Activated T-cell treated with anti-CD3 and anti-CD28 coated beads, Interleukin-2, amount 50 U/mL, for 24 hours (primary cell): ENCODE data around the gene DSE.
A peak's percentile ranks its signal among the peaks of the same experiment; 100 is the strongest.

Experiments
- DNase-seq: peaks from one replicate; pipeline ENCODE4 v3.0.0-alpha.2; 2020
- H3K27ac Mint-ChIP-seq: 2 replicates; pipeline ENCODE4 v1.8.0; 2020; ENCODE audit warnings: mild to moderate bottlenecking, mixed read lengths
- H3K27me3 Mint-ChIP-seq: 2 replicates; pipeline ENCODE4 v1.8.0; 2020; ENCODE audit warnings: mixed read lengths
- H3K36me3 Mint-ChIP-seq: 2 replicates; pipeline ENCODE4 v1.8.0; 2020; ENCODE audit warnings: low read depth, mixed read lengths
- H3K4me1 Mint-ChIP-seq: 2 replicates; pipeline ENCODE4 v1.8.0; 2020; ENCODE audit warnings: low read depth, mixed read lengths
- H3K4me3 Mint-ChIP-seq: 2 replicates; pipeline ENCODE4 v1.8.0; 2020; ENCODE audit warnings: mild to moderate bottlenecking, moderate library complexity, mixed read lengths
- H3K9me3 Mint-ChIP-seq: 2 replicates; pipeline ENCODE4 v1.8.0; 2020; ENCODE audit warnings: mixed read lengths

Gene DSE

DNA sequence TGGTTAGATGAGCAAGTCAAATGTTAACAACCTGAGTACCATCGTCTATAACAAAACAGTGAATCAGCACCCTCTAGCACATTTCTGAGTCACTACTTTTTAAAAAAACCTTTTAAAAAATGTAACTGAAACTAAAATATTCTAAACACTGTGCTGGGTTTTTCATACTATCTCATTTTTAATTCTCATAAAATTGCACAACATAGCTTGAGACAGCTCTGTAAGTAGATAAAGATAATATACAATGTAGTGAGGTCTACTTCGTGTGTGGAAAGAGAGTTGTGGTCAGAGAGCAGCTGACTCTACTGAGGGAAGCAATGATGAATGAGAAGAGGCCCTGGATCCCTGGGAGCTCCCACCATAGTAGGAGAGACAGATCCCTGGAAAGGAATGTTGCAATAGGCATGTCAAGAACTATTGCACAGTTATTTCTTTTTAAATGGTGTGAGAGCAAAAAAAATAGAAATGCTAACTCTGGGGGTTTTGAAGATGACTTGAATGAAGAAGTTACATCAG, 76.8 kb downstream of the DSE start:
- no peak for DNase-seq
- Mint-ChIP-seq H3K36me3 (no peaks in the 10 kb centered on the region), H3K27me3 (peaks cover 5% of the 10 kb centered on the region), H3K9me3 (no peaks in the 10 kb centered on the region), H3K27ac (no peak overlapping the region), H3K4me3 (no peak overlapping the region), H3K4me1 (peaks cover 23% of the 10 kb centered on the region)

DNA sequence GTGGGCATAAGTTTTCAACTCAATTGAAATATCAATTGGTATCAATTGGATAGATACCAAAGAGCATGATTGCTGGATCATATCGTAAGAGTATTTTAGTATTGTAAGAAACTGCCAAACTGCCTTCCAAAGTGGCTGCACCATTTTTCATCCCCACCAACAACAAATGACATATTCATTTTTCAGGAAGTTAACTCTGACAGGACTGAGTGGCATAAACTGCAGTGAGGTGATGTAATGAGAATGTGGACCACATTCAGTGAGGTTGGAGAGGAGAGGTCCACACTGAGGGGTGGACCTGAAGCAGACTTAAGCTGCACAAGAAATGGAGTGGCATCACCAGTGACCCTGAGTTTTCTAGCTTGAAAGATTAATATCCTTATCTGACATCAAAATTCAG, 78.8 kb downstream of the DSE start:
- Mint-ChIP-seq H3K9me3 (no peaks in the 10 kb centered on the region), H3K4me1 (peaks cover 20% of the 10 kb centered on the region), H3K27ac (no peak overlapping the region), H3K36me3 (no peaks in the 10 kb centered on the region), H3K27me3 (peaks cover 5% of the 10 kb centered on the region), H3K4me3 (no peak overlapping the region)
- DNase-seq = no peak

GRCh38 chr6:116450185-116450710, 79.5 kb downstream of the DSE start:
- Mint-ChIP-seq H3K4me3 (no peak overlapping the region), H3K4me1 (peaks cover 15% of the 10 kb centered on the region), H3K27me3 (peaks cover 5% of the 10 kb centered on the region), H3K36me3 (no peaks in the 10 kb centered on the region), H3K9me3 (no peaks in the 10 kb centered on the region), H3K27ac (no peak overlapping the region)
- DNase-seq = no peak

- Mint-ChIP-seq H3K27ac (no peak overlapping the region), H3K27me3 (peaks cover 5% of the 10 kb centered on the region), H3K36me3 (no peaks in the 10 kb centered on the region), H3K4me1 (peaks cover 14% of the 10 kb centered on the region), H3K4me3 (no peak overlapping the region), H3K9me3 (no peaks in the 10 kb centered on the region)
- no peak for DNase-seq
Measured at GRCh38 chr6:116450769-116451740, 80.3 kb downstream of the DSE start.

- Mint-ChIP-seq H3K27me3 (peaks cover 5% of the 10 kb centered on the region), H3K27ac (no peak overlapping the region), H3K9me3 (no peaks in the 10 kb centered on the region), H3K4me1 (peaks cover 17% of the 10 kb centered on the region), H3K36me3 (no peaks in the 10 kb centered on the region), H3K4me3 (no peak overlapping the region)
- no peak for DNase-seq
Measured at GRCh38 chr6:116451916-116452315, 81.2 kb downstream of the DSE start.

DNA sequence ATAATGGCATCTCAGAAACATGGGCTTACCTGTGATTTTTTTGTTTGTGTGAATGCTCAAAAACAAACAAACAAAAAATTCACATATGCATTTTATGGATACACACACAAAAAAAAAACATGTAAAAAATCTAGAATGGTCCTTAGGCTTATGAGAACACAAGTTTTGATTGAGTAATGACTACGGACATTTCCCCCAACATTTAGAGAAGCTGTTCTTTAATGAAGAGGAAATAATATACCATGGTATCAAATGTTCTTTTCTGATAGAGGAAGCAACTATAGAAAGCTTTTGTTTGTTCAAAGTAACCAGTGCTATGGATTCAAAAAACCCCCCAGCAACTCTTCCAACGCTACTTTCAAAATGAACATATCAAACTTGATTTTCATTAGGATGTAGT, 81.8 kb downstream of the DSE start:
- Mint-ChIP-seq H3K27ac (no peak overlapping the region), H3K27me3 (peaks cover 5% of the 10 kb centered on the region)

DNA sequence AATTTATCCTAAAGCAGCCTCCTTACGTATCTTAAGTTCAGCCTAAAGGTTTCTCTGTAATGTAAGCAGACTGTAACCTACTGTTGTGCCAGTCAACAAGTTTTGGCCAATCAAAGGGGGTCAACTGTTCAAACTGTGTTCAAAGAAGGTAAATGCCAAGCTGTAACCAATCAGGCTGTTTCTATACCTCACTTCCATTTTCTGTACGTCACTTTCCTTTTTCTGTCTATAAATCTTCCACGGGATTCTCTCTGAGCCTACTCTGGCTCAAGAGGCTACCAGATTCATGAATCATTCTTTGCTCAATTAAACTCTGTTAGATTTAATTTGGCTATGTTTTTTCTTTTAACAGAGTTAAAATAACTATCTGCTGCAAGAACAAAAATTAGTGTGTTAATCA, 85.4 kb downstream of the DSE start:
- H3K27me3 Mint-ChIP-seq = peaks cover 8% of the 10 kb centered on the region
- H3K27ac Mint-ChIP-seq = no peak overlapping the region
- no peaks in the 10 kb centered on the region for H3K36me3 Mint-ChIP-seq
- no peak overlapping the region for H3K4me3 Mint-ChIP-seq
- H3K4me1 Mint-ChIP-seq = peaks cover 10% of the 10 kb centered on the region
- DNase-seq = no peak
- no peaks in the 10 kb centered on the region for H3K9me3 Mint-ChIP-seq

More for the DNA sequence above, 81.8 kb downstream of the DSE start:
- peaks cover 16% of the 10 kb centered on the region for H3K4me1 Mint-ChIP-seq
- no peaks in the 10 kb centered on the region for H3K36me3 Mint-ChIP-seq
- no peak for DNase-seq
- no peak overlapping the region for H3K4me3 Mint-ChIP-seq
- no peaks in the 10 kb centered on the region for H3K9me3 Mint-ChIP-seq

DNA sequence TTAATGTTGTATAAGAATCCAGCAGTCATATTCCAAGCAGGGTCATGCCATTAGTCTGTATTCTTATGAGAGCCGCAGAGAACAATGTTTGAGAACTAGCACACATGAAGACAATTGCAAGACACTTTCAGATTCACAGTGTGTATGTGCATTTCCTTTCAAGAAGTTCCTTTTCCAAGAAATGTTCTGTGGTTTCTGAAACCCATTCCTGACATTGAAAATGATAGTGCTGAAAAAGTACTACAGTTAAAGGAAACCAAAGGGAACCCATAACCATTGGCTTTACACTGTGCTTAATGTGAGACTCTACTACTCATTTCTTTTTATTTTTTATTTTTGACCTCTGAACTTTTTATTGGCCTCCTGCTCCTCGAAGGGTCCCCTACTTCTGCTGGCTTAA, 86.2 kb downstream of the DSE start:
- no peak overlapping the region for H3K4me3 Mint-ChIP-seq
- no peaks in the 10 kb centered on the region for H3K9me3 Mint-ChIP-seq
- H3K4me1 Mint-ChIP-seq = peaks cover 13% of the 10 kb centered on the region
- H3K36me3 Mint-ChIP-seq = no peaks in the 10 kb centered on the region
- peaks cover 15% of the 10 kb centered on the region for H3K27me3 Mint-ChIP-seq
- H3K27ac Mint-ChIP-seq = no peak overlapping the region
- no peak for DNase-seq

GRCh38 chr6:116458264-116458663, 87.5 kb downstream of the DSE start:
- peaks cover 20% of the 10 kb centered on the region for H3K4me1 Mint-ChIP-seq
- H3K9me3 Mint-ChIP-seq = no peaks in the 10 kb centered on the region
- no peak overlapping the region for H3K4me3 Mint-ChIP-seq
- H3K27me3 Mint-ChIP-seq = peaks cover 24% of the 10 kb centered on the region
- no peak overlapping the region for H3K27ac Mint-ChIP-seq
- H3K36me3 Mint-ChIP-seq = no peaks in the 10 kb centered on the region
- no peak for DNase-seq

DNA sequence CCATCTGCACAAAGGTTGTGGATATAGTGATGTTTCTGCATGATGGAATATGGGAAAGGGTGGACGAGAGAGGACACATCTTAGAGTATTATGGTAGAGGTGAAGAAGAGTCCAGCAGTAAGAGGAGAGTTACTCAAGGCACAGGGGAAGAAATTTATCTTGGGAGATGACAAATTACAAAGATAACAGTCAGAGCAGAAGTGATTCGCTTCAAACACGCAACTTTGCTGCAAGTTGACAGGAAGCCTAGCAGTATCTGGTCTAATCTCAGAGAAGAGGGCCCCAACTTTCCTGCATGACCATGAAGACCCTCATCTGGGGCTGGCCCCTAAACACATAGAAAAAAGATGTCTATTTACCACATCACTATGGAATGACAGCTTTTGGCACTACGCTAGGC, 89.2 kb downstream of the DSE start:
- DNase-seq = no peak
- Mint-ChIP-seq H3K4me1 (peaks cover 28% of the 10 kb centered on the region), H3K4me3 (no peak overlapping the region), H3K36me3 (no peaks in the 10 kb centered on the region), H3K9me3 (no peaks in the 10 kb centered on the region), H3K27me3 (peaks cover 35% of the 10 kb centered on the region), H3K27ac (no peak overlapping the region)

DNA sequence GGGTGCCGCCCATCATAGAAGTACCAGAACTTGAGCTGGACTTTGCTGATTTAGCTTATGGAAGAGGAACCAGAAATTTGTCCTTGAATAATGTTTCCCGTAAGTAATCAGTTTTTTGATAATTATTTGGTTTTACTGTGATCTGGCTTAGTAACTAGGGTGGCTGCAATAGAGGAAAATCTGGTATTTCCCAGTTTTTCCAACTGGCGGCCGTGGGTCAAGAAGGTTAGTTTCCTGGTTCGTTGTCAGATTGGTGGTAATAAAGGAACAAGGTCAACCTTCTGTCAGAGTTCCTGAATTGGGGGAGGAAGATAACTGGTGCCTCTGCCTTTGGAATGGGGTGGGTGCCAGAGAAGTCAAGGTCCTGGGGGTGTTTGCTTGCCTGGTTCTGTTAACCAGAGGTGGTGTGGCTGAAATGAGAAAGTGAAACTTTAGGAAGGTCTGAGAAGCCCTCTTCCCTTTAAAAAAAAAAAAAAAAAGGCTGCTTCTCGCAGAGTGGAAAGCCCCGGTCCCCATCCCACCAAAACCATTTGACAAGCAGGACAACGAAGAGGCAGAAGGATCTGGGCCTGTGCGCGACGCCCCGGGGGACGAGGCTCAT, 90.7 kb downstream of the DSE start, which contains the start of gene CALHM6:
TSS of gene CALHM6 (plus strand) at position 45 of the 601 bp plus-strand sequence. CDS start at position 600, 555 bp downstream.
- H3K27ac Mint-ChIP-seq = peak within 1 kb of the TSS; percentile 64
- peaks cover 35% of the 10 kb centered on the region for H3K4me1 Mint-ChIP-seq
- H3K4me3 Mint-ChIP-seq = peak within 1 kb of the TSS; percentile 53
- H3K27me3 Mint-ChIP-seq = peaks cover 35% of the 10 kb centered on the region
- no peaks in the 10 kb centered on the region for H3K9me3 Mint-ChIP-seq
- no peak for DNase-seq
- H3K36me3 Mint-ChIP-seq = no peaks in the 10 kb centered on the region

DNA sequence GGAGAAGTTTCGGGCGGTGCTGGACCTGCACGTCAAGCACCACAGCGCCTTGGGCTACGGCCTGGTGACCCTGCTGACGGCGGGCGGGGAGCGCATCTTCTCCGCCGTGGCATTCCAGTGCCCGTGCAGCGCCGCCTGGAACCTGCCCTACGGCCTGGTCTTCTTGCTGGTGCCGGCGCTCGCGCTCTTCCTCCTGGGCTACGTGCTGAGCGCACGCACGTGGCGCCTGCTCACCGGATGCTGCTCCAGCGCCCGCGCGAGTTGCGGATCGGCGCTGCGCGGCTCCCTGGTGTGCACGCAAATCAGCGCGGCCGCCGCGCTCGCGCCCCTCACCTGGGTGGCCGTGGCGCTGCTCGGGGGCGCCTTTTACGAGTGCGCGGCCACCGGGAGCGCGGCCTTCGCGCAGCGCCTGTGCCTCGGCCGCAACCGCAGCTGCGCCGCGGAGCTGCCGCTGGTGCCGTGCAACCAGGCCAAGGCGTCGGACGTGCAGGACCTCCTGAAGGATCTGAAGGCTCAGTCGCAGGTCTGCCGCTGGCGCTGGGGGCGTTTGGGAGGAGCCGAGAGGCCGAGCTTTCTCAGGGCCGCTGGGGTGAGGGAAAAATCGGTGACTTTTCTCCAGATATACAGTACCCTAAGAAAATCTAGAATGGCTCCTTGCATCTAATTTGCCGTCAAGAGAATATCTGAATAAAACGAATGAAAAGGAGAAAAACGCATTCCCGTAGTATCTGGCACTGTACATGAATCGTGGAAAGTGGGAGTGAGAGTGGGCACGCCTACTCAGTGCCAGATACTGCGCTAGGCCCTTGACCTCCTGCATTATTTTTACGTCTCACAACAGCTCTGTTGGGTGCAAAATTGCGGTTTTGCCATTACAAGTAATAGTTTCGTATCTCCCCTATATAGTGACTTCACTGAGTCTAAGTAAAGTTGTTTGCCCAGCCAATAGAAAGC, 91.5 kb downstream of the DSE start:
- H3K36me3 Mint-ChIP-seq = no peaks in the 10 kb centered on the region
- H3K27me3 Mint-ChIP-seq = peaks cover 35% of the 10 kb centered on the region
- peak overlapping the region; percentile 64 for H3K27ac Mint-ChIP-seq
- no peaks in the 10 kb centered on the region for H3K9me3 Mint-ChIP-seq
- peaks cover 39% of the 10 kb centered on the region for H3K4me1 Mint-ChIP-seq
- H3K4me3 Mint-ChIP-seq = peak overlapping the region; percentile 53
- peak; percentile 74 for DNase-seq

GRCh38 chr6:116463301-116463700, 92.6 kb downstream of the DSE start:
- Mint-ChIP-seq H3K4me3 (no peak overlapping the region), H3K27ac (no peak overlapping the region), H3K36me3 (no peaks in the 10 kb centered on the region), H3K4me1 (peaks cover 41% of the 10 kb centered on the region), H3K27me3 (peaks cover 35% of the 10 kb centered on the region), H3K9me3 (no peaks in the 10 kb centered on the region)
- DNase-seq = no peak

GRCh38 chr6:116465246-116465645, 94.5 kb downstream of the DSE start:
- no peak overlapping the region for H3K27ac Mint-ChIP-seq
- H3K4me1 Mint-ChIP-seq = peaks cover 41% of the 10 kb centered on the region

More at GRCh38 chr6:116465246-116465645, 94.5 kb downstream of the DSE start:
- no peak for DNase-seq
- no peak overlapping the region for H3K4me3 Mint-ChIP-seq
- H3K9me3 Mint-ChIP-seq = no peaks in the 10 kb centered on the region
- peaks cover 35% of the 10 kb centered on the region for H3K27me3 Mint-ChIP-seq
- no peaks in the 10 kb centered on the region for H3K36me3 Mint-ChIP-seq
